ACC112 (cell line): Measurements from ENCODE around the gene PRKAR2A.
"Not testable (repeated sequence)": the region's sequence is repeated elsewhere in the genome, so short reads cannot be mapped to it uniquely, and the experiment has no call there.

Experiments
- H2AFZ ChIP-seq: fragments of 200-600 bp; sonication (generic); one replicate; pipeline ENCODE4 v1.6.0; 2017; ENCODE audit warnings: antibody characterized with exemption, low read length; ENCODE audit not compliant: unreplicated experiment
- H3K27ac ChIP-seq: fragments of 200-600 bp; sonication (generic); 2 replicates; pipeline ENCODE4 v1.5.1; 2014; ENCODE audit warnings: low read depth, mild to moderate bottlenecking, antibody characterized with exemption, low read length, moderate library complexity
- H3K27me3 ChIP-seq: fragments of 200-600 bp; sonication (generic); 2 replicates; pipeline ENCODE4 v1.6.1; 2014; ENCODE audit warnings: mild to moderate bottlenecking, antibody characterized with exemption, low read length, moderate library complexity, mixed read lengths; ENCODE audit not compliant: insufficient read depth
- H3K36me3 ChIP-seq: fragments of 200-600 bp; sonication (generic); 2 replicates; pipeline ENCODE4 v1.6.1; 2016; ENCODE audit warnings: mild to moderate bottlenecking, antibody characterized with exemption, low read length, moderate library complexity, mixed read lengths; ENCODE audit not compliant: insufficient read depth
- H3K4me1 ChIP-seq: fragments of 200-600 bp; sonication (generic); one replicate; pipeline ENCODE4 v1.6.1; 2016; ENCODE audit warnings: low read length, mixed read lengths; ENCODE audit not compliant: insufficient read depth, unreplicated experiment, control insufficient read depth
- H3K4me3 ChIP-seq: fragments of 200-600 bp; sonication (generic); 2 replicates; pipeline ENCODE4 v1.5.1; 2014; ENCODE audit warnings: mild to moderate bottlenecking, low read depth, low read length
- H3K79me2 ChIP-seq: fragments of 200-600 bp; sonication (generic); one replicate; pipeline ENCODE4 v1.6.0; 2016; ENCODE audit warnings: low read length; ENCODE audit not compliant: control insufficient read depth, unreplicated experiment, insufficient read depth

The PRKAR2A gene

GRCh38 chr3:48837163-48837562, 10.5 kb downstream of the PRKAR2A start:
- peaks cover 21% of the 10 kb centered on the region for H3K79me2 ChIP-seq
- H3K27ac ChIP-seq, result no peak overlapping the region

GRCh38 chr3:48835650-48836366, 11.9 kb downstream of the PRKAR2A start:
- peaks cover 21% of the 10 kb centered on the region for H3K79me2 ChIP-seq
- H2AFZ ChIP-seq, result no peak overlapping the region

More at GRCh38 chr3:48837163-48837562, 10.5 kb downstream of the PRKAR2A start:
- Histone ChIP-seq H3K36me3 (no peaks in the 10 kb centered on the region), H2AFZ (no peak overlapping the region), H3K4me1 (no peaks in the 10 kb centered on the region), H3K4me3 (no peak overlapping the region), H3K27me3 (no peaks in the 10 kb centered on the region)

DNA sequence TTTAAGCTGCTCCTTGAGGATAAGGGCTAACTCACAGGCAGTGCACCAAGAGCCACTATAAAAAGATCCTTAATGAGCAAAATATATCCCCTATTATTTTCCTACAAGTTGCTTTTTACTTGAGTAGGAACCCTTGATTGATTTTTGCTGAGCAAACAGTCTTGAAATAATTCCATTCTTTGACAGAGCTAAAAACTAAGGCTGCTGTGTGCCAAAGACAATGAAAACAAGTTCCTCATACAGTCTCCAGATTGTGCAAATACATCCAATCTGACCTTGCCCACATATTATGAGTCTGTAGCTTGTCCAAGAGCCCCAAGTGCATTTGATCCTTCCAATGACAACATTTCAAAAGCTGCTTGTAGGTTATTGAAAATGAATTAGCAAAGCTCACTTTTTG, 15.0 kb downstream of the PRKAR2A start:
- H3K79me2 ChIP-seq, result peaks cover 24% of the 10 kb centered on the region
- H3K36me3 ChIP-seq, result no peaks in the 10 kb centered on the region
- H3K4me3 ChIP-seq, result no peak overlapping the region
- H3K27me3 ChIP-seq, result no peaks in the 10 kb centered on the region
- H3K4me1 ChIP-seq, result peaks cover 2% of the 10 kb centered on the region
- H3K27ac ChIP-seq, result no peak overlapping the region
- H2AFZ ChIP-seq, result no peak overlapping the region

More at GRCh38 chr3:48835650-48836366, 11.9 kb downstream of the PRKAR2A start:
- no peak overlapping the region for H3K27ac ChIP-seq
- H3K4me3 ChIP-seq, result no peak overlapping the region
- H3K27me3 ChIP-seq, result no peaks in the 10 kb centered on the region
- H3K36me3 ChIP-seq, result no peaks in the 10 kb centered on the region
- no peaks in the 10 kb centered on the region for H3K4me1 ChIP-seq

- Histone ChIP-seq H3K4me3 (no peak overlapping the region), H3K36me3 (no peaks in the 10 kb centered on the region), H3K4me1 (peaks cover 21% of the 10 kb centered on the region), H2AFZ (no peak overlapping the region), H3K27ac (no peak overlapping the region), H3K79me2 (peaks cover 17% of the 10 kb centered on the region), H3K27me3 (no peaks in the 10 kb centered on the region)
Observed at GRCh38 chr3:48830715-48831114, 17.0 kb downstream of the PRKAR2A start.

DNA sequence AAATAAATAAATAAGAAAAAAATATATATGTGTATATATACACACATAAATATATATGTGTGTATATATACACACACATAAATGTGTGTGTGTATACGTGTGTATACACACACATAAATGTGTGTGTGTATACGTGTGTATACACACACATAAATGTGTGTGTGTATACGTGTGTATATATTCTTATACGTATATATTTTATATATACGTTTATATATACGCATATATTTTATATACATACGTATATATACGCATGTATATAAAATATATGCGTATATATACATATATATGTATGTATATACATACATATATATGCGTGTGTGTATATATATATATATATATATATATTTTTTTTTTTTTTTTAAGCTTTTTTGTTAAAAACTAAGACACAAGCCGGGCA, 18.1 kb downstream of the PRKAR2A start:
- H3K27ac ChIP-seq, H3K4me3 ChIP-seq, H3K27me3 ChIP-seq, H3K36me3 ChIP-seq, H2AFZ ChIP-seq: not testable (repeated sequence)
- H3K79me2 ChIP-seq, result peaks cover 17% of the 10 kb centered on the region
- H3K4me1 ChIP-seq, result peaks cover 21% of the 10 kb centered on the region

DNA sequence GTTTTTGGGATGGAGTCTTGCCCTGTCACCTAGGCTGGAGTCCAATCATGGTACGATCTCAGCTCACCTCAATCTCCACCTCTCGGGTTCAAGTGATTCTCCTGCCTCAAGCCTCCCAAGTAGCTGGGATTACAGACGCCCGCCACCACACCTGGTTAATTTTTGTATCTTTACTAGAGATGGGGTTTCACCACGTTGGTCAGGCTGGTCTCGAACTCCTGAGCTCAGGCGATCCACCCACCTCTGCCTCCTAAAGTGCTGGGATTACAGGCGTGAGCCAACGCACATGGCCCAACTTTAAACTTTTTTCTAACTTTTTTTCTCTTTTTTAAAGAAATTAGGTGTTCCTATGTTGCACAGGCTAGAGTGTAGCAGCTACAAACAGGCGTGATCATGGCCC, 19.8 kb downstream of the PRKAR2A start:
- not testable (repeated sequence) for H3K36me3 ChIP-seq, H3K27ac ChIP-seq, H2AFZ ChIP-seq, H3K27me3 ChIP-seq, H3K4me3 ChIP-seq
- Histone ChIP-seq H3K4me1 (peaks cover 21% of the 10 kb centered on the region), H3K79me2 (peaks cover 21% of the 10 kb centered on the region)

DNA sequence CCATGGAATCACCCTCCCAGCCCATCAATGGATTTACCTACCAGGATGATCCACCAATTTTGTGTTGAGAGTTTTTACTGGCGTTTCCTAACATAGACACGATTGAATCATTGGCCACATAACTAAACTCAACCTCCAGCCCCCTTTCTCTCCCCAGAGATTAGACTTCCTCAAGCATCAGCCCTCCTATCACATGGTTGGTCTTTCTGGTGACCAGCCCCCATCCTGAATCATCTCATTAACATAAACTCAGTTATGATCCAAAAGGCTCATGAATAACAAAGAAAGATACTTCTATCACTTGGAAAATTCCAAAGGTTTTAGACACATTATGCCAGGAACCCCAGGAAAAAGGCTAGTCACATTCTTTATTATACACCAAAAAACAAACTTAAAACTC, 21.2 kb downstream of the PRKAR2A start:
- Histone ChIP-seq H3K4me1 (peaks cover 21% of the 10 kb centered on the region), H3K79me2 (peaks cover 19% of the 10 kb centered on the region), H3K27ac (peak overlapping the region; percentile 56), H3K27me3 (no peaks in the 10 kb centered on the region), H3K4me3 (no peak overlapping the region), H2AFZ (peak overlapping the region; percentile 39), H3K36me3 (no peaks in the 10 kb centered on the region)

GRCh38 chr3:48820612-48821324, 26.9 kb downstream of the PRKAR2A start:
- Histone ChIP-seq H3K36me3 (no peaks in the 10 kb centered on the region), H3K79me2 (peaks cover 17% of the 10 kb centered on the region), H3K27ac (no peak overlapping the region), H2AFZ (no peak overlapping the region), H3K4me1 (peaks cover 7% of the 10 kb centered on the region), H3K4me3 (no peak overlapping the region), H3K27me3 (no peaks in the 10 kb centered on the region)

DNA sequence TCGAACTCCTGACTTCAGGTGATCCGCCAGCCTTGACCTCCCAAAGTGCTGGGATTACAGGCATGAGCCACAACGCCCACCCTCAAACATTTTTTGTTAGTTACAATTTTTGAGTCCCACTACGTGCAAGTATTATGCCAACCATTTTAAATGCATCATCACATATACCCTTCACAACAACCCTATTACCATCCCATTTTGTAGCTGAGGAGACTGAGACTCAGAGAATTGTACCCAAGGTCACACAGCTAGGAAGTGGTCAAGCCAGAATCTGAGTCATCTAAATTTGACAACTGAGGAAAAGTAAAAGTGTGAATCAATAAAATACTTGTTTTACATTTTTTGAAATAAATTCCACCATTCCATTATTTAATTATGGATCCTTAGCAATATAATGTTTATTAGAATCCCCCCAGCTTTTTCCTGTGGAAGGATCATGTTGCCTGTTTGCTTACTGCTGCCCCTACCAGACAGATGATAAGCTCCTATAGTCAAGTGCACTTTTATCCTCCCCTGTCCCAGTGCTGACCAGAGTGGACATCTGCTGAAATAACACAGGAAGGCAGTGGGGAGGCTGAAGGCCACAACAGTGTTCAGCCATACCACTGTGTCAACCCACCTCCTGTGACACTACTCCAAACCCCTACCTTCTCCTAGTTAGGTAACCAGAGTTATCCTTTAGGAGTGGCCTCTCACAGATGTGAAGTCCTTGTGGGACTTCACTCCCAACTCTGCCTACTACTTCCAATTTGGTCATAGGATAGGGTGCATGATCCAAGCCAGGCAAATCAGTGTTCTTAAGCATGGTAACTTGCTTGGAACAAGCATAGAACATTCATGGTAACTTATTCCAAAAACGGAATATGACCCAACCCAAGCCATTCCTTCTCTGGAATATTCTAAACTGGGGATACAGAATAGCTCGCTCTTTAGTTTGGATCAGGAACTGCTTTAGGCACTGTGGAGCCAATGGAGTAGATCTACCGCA, 28.1 kb downstream of the PRKAR2A start:
- H3K79me2 ChIP-seq, result peaks cover 13% of the 10 kb centered on the region
- peaks cover 7% of the 10 kb centered on the region for H3K4me1 ChIP-seq
- H3K27me3 ChIP-seq, result no peaks in the 10 kb centered on the region
- H3K36me3 ChIP-seq, result no peaks in the 10 kb centered on the region
- no peak overlapping the region for H3K4me3 ChIP-seq
- no peak overlapping the region for H3K27ac ChIP-seq
- H2AFZ ChIP-seq, result no peak overlapping the region

DNA sequence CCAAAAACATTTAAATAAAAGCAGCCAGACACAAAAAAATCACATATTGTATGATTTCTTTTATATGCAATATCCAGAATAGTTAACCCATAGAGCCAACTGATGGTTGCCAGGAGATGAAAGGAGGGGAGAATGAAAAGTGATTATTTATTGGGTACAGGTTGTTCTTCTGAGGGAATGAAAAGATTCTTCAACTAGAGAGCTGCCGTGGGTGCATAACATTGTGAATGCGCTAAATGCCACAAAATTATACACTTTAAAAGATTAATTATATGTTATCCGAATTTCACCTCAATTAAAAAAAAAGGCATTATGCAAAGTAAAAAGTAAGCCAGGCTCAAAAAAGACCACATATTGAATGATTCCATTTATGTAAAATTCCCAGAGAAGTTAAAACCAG, 36.1 kb downstream of the PRKAR2A start:
- no peak overlapping the region for H3K27ac ChIP-seq

More for the DNA sequence above, 36.1 kb downstream of the PRKAR2A start:
- Histone ChIP-seq H2AFZ (no peak overlapping the region), H3K27me3 (no peaks in the 10 kb centered on the region), H3K79me2 (peaks cover 13% of the 10 kb centered on the region), H3K4me1 (no peaks in the 10 kb centered on the region), H3K4me3 (no peak overlapping the region), H3K36me3 (no peaks in the 10 kb centered on the region)
